ENCODE data around the gene LONP2.
"Not testable (repeated sequence)": the region's sequence is repeated elsewhere in the genome, so short reads cannot be mapped to it uniquely, and the experiment has no call there.

LONP2 gene

DNA sequence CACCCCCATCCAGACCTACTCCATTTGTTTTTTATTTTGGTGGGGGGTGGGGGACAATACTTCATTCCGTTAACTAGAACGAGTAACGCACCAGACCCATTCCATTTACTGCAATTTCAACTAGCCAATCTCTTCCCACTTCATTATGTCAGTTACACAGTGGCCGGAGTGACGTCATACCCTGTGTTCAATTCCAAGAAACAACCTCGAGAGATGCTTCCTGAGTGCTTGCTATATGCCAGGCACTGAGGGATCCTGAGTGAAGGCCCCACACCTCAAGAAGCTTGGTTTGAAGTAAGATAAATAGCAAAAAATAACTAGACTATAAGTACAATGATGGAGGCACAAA lies 150.2 kb downstream of the LONP2 start:
- no peak for DNase-seq (ENCODE audit: low read depth)

DNA sequence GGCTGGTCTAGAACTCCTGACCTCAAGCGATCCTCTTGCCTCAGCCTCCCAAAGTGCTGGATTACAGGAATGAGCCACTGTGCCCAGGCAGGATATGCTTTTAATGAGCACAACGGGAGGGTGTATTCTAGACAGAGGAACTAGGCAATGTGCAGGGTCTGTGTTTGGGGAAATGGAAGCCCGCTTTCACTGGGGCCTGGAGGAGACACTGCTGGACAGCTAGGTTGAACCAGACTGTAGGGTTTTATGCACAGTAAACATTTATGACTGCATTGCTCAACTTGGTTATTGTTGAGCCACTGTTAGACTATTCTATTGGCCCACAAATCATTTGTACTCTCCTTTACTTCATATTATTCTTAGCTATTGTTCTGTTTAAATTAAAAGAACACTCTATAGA lies 151.3 kb downstream of the LONP2 start:
- no peak for DNase-seq (ENCODE audit: low read depth)

DNA sequence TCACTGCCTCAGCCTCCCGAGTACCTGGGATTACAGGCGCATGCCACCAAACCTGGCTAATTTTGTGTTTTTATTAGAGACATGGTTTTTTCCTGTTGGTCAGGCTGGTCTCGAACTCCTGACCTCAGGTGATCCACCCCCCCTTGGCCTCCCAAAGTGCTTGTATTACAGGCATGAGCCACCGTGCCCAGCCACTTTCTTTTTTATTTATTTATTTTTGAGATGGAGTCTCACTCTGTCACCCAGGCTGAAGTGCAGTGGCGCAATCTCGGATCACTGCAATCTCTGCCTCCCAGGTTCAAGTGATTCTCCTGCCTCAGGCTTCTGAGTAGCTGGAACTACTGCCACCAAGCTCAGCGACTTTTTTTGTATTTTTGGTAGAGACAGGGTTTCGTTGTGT lies 158.4 kb downstream of the LONP2 start:
- DNase-seq (ENCODE audit: low read depth): not testable (repeated sequence)

DNA sequence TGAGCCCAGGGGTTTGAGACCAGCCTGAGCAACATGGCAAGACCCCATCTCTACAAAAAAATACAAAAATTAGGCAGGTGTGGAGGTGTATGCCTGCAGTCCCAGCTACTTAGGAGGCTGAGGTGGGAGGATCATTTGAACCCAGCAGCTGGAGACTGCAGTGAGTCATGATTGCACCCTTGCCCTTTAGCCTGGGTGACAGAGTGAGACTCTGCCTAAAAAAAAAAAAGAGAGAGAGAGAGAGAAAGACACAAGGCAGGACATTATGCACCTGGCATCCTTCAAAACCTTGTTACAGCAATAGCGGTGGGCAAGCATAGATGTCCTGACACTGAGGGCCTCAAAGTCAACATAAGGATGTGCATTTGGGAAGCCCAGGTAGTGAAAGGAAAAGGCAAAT lies 161.1 kb downstream of the LONP2 start:
- DNase-seq (ENCODE audit: low read depth): no peak

DNA sequence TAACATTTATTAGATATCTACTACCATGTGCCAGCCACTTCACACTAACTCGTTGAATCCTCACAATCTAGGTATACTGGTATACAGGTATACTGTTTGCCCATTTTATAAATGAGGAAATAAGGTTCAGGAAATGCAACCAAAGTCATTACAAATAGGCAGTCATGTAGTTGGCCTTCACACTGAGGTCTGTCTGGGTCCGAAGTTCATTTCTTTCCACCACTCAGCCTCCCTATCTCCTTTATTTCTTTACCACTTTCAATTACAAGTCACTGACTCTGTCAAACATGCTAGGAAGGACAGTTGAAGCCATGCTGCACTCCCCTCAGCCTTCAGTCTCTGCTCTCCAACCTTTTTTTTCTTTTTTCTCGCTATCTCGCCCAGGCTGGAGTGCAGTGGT lies 161.8 kb downstream of the LONP2 start:
- no peak for DNase-seq (ENCODE audit: low read depth)
